Caki2 (cell line): ENCODE data around the gene SLC16A8. TPM values are rescaled to one million over a fixed set of nuclear protein-coding genes. Genes with fewer than 3 reads are reported as not detected.

Experiments
- DNase-seq: peaks from one replicate; pipeline ENCODE4 v3.0.0-alpha.2; 2015; ENCODE audit warnings: low read depth
- in situ Hi-C: cut with HindIII; loops from 2 replicates; pipeline ENCODE4 v1.10.0; 2016; ENCODE audit warnings: low sequenced_read_pairs, low pct_unique_long_range_greater_than_20kb, mixed read lengths
- total RNA-seq: library from RNA; depleted of rRNA; stranded (reverse); fragments of >200 nt; shearing (Covaris generic); gene quantifications from 2 replicates; pipeline ENCODE4 v1.2.3, GENCODE V29; 2014; ENCODE audit warnings: low replicate concordance

SLC16A8 gene
- total RNA-seq, 1 experiment from 2014 or later = not detected

- in situ Hi-C loops = no loop called here
- no peak for DNase-seq
Measured at GRCh38 chr22:38067028-38067415, 17.0 kb downstream of the SLC16A8 start.

DNA sequence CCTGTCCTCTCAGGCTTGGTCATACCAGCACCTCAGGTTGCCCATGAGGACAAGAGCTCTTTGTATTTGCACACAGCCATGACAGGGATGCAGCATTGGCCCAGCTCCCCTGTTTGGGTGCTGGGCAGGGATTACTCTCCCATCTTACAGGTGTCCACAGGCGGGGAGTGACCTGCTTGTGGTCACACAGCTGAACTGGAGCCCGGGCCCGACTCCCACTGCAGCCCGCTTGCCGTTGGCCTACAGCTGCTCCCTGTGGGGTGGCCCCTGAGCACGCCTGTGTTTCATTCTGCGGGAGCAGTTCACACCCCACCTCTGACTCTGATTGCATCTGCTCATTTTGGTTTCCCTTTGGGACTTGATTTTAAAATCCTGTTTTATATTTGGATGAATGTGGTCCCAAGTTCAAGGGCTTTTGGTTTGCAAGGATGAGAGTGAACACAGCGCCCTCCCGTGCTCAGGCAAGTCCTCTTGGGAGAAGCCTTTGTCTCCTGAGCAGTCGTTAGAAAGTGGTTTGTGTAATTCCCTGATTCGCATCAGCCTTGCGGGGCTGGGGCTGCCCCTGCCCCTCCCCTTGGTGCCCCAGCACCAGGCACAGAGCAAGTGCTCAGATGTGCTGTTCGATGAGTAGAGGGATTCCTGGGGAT, 17.5 kb downstream of the SLC16A8 start:
- no peak for DNase-seq
- in situ Hi-C loops = no loop called here

GRCh38 chr22:38065539-38065938, 18.4 kb downstream of the SLC16A8 start:
- no peak for DNase-seq
- in situ Hi-C loops = no loop called here

GRCh38 chr22:38062791-38063190, 21.2 kb downstream of the SLC16A8 start:
- in situ Hi-C loops = no loop called here
- DNase-seq = no peak

DNA sequence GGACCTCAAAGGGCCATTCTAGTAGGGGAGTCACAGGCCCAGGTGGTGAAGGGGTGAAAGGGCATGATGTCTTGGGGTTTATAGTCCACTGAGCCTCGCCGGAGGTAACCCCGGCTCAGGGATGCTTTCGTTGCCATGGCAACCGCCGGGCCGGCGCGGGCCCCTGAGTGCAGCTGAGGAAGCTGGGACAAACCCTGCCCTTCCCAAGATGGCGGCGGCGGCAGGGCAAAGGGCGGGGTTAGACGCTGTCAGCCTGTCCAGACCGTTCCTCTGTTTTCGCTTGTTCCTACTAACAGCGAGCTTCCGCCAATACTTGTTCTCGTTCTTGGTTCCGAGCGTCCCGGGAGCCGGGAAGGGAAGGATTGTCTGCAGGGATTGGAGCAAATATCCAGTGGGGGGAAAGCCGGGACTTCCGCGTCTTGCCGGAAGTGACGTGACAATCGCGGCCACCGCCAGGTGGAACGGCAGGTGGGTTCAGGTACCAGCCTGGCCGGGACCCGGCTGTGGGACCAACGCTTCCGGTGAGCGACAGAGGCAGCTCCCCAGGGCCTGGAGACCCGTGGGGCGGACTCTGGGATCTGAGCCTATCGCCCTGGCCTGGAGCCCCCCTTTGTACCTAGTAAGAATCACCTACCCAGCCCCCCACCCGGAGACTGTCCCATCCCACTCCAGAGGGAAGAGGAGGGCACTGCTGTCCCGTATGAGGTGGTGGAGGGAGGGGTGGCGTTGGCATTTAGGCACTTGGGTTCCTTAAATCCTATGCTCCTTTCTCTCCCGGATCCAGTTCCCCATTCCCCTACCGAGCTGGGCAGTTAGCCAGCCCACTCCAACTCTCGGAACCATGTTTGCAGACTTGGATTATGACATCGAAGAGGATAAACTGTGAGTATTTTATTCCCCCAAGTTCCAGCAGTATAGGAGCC, 26.8 kb downstream of the SLC16A8 start, which contains the start of gene PICK1:
PICK1 (plus strand) TSS at position 436 of the 923 bp plus-strand sequence; CDS start at position 842, 406 bp downstream.
- in situ Hi-C loops = no loop called here
- DNase-seq = peak; percentile 90

DNA sequence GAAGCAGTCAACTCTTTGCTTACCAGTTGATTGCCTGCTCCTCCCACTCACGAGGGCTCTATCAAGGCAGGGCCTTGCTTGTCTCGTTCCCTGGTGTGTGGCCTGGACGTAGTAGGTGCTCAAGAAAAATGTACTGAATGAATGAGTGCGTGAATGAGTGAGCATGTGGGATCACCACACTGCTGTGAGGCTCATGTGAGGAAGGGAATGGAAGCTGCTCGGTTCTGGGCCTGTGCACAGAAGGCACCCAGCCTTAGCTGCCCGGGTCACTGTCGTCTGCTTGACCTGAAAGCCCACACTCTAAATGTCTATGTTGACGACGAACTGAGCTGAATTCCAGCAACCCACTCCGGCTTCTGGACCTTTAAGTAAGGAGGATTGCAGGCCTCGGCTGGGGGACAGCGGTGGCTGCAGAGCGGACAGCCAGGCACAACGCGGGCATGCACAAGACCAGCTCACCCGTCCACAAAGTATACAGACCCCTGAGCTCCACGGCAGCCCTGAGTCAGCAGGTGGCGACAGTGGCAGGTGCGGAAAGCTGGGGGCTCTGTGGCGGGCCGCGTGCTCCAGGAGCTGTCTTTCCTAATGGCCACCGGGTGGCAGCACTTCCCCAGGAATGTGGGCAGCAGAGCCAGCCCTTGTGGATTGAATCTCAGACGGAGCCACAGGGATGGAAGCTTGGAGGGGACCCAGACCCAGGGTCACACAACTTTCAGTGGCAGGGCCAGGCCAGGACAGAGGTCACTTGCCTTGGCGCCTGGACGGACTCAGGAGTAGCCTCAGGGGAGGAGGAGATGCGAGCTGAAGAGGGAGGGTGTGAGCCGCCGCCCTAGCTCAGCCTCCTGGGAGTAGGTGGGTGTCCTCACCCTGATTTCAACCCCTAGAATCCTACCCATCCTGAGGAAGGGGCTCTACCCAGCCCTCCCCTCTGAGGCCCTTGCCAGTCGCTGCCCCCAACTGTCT, 31.8 kb downstream of the SLC16A8 start:
- in situ Hi-C loops = no loop called here
- peak; percentile 67 for DNase-seq

DNA sequence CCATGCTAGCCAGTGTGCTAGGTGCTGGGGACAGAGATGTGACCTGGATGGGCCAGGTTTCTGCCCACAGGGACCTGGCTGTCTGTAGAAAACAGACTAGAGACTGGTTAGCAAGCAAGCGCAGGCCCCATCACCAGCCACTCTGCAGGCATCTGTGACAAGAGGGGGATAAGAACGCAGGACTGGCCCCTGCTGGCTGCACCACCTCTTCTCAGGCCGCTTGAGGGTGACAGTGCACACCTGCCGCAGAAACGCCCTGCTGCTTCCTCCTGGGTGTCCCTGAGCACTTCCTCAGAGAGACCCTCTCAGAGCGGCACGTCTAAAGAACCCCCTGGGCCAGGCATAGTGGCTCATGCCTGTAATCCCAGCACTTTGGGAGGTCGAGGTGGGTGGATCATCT, 32.7 kb downstream of the SLC16A8 start:
- in situ Hi-C loops = no loop called here
- DNase-seq = no peak

DNA sequence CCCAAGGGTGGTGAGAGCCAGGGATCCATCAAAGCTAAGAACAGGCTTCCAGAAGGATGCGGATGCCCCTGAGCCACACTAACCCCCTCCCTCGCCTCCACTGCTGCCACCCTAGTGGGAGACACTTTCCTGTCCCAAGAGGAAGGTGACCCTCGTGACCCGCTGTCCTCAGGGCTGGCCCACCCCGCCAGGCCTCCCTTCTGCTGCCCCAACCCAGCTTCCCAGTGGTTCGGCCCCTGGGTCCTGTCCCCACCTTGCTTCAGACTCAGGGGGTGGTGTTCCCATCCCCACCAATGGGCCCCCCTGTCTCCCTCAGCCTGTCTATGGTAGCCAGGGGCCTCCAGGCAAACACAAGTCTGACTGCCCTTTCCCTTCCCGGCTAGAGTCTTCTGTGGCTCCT, 33.3 kb downstream of the SLC16A8 start:
- in situ Hi-C loops = no loop called here
- no peak for DNase-seq

DNA sequence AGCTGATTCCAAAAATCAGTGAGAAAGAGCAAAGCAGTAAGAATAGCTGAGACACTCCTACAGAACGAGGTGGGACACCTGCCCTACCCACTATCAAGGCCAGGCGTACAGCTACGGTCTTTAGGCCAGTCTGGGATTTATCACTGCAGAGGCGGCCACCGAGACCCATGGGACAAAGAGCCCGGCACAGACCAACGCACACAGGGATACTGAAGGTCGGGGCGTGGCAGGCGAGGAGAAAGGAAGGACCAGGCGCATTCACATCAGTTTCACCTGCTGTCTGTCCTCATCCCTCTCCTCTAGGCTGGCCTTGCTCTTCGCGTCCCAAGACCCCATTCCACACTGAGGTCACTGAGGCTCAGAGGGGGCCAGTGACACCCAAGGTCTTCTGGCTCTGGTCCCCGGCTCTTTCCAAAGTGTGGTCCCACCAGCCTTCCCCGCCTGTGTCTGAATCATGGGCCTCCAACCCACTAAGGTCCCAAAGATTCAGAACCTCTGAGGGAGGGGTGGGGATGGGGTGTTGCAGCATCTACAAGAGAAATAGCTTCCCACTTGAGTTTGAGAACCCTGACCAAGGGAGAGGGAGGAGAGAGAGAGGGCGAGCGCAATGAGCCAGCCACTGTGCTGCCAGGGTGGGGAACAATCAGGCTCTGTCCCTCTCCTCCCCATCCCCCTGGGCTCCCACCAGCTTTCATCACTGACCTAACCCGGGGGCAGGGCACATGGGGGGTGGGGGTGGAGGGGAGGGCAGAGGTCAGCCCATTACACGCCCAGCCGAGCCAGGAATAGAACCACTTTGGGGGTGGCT, 34.0 kb downstream of the SLC16A8 start:
- in situ Hi-C loops = no loop called here
- no peak for DNase-seq

- in situ Hi-C loops = no loop called here
Measured at GRCh38 chr22:38046070-38046748, 37.8 kb downstream of the SLC16A8 start.

GRCh38 chr22:38043151-38044039, 40.6 kb downstream of the SLC16A8 start:
- no peak for DNase-seq
- in situ Hi-C loops = no loop called here

More at GRCh38 chr22:38046070-38046748, 37.8 kb downstream of the SLC16A8 start:
- no peak for DNase-seq

- DNase-seq = no peak
- in situ Hi-C loops = no loop called here
Measured at GRCh38 chr22:38042488-38042790, 41.5 kb downstream of the SLC16A8 start.

GRCh38 chr22:38041760-38042487, 42.1 kb downstream of the SLC16A8 start:
- in situ Hi-C loops = no loop called here

DNA sequence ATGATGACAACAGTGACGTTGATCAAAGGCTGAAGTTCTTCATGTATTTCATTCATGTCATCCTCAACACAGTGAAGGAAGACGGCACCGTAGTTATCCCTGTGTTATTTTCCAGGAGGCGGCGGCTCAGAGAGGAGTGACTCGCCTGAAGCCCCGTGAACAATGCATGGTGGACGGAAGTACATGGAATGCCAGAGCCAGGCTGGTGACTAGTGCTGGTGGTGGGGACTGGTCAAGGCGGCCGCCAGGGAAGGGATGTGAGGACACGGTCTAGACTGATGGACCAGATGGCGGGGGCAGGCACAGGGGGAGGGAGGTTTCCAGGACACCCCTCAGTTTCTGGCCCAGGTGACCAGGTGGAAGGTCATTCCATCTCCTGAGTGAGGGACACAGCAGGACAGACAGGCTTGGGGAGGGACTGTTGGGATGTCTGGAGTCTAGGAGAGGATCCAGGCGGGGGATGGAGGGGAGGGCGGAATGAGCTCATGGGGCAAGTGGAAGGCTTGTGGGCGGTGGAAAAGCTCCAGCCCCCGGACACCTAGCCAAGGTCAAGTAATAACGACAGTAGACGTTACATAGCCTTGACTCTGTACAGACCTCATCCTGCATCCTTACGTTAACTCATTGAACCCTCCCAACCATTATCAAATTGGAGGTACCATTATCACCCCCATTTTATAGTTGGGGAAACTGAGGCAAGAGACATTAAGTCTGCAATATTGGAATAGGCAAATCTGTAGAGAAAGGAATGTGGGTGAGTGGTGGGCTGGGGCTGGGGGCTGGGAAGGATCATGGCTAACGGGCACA, 42.8 kb downstream of the SLC16A8 start:
- in situ Hi-C loops = no loop called here
- DNase-seq = no peak

More at GRCh38 chr22:38041760-38042487, 42.1 kb downstream of the SLC16A8 start:
- no peak for DNase-seq
